NCI-H1694 treated with DMSO at 0.1 percent for 48 hours (cell line): ENCODE data around the gene PRKG2.

Experiments
- DNase-seq: peaks from one replicate; lab custom pipeline; 2025; lab: John Stamatoyannopoulos, UW

PRKG2 gene

GRCh38 chr4:81038636-81039350, 176.2 kb downstream of the PRKG2 start:
- DNase-seq, result no peak
